HG03432 (cell line): ENCODE results near the gene RGP1.

ENCODE experiments used
- ATAC-seq: cut with Tn5 transposase; IDR thresholded peaks from one replicate; pipeline ENCODE4 v1.9.1; 2021; ENCODE audit warnings: mild to moderate bottlenecking, moderate library complexity; ENCODE audit not compliant: unreplicated experiment

RGP1 gene, protein sequence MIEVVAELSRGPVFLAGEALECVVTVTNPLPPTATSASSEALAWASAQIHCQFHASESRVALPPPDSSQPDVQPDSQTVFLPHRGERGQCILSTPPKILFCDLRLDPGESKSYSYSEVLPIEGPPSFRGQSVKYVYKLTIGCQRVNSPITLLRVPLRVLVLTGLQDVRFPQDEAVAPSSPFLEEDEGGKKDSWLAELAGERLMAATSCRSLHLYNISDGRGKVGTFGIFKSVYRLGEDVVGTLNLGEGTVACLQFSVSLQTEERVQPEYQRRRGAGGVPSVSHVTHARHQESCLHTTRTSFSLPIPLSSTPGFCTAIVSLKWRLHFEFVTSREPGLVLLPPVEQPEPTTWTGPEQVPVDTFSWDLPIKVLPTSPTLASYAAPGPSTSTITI

DNA sequence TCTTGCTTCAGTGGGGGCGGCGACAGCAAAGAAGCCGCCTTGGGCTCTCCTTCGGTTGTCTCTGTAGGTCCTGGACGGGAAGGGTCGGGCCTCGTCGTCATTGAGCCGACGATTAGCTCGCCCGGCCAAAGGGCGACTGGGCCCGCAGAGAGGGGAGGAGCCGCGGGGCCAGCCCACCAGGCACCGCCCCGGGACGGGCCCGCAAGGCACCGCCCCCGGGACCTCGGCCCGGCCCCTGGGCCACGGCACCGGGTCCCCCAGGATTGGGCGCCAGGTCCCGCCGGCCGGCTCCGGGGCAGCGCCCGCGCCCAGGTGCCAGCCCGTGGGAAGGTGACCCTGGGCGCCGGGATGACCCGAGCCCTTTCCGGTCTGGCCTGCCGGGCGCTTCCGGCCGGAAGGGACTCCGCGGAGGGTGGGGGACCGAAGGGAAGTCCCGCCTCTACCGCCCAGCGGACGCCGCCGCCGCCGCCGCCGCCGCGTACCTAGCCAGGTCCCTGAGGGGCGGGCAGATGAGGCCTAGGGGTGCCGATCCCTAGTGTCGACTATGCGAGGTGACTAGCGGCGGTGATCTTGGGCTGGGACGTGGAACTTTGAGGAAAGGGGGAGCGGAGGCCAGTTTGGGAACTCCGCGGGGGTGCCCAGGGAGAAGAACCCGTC, at the start of gene RGP1, which contains the start of gene GBA2:
RGP1 (plus strand) TSS at position 430 of the 657 bp plus-strand sequence. CDS start 469 bp downstream, outside the sequence.
GBA2 (minus strand) TSS at position 371 of the 657 bp plus-strand sequence. CDS start 524 bp downstream, outside the sequence.
- ATAC-seq = peak; percentile 89

DNA sequence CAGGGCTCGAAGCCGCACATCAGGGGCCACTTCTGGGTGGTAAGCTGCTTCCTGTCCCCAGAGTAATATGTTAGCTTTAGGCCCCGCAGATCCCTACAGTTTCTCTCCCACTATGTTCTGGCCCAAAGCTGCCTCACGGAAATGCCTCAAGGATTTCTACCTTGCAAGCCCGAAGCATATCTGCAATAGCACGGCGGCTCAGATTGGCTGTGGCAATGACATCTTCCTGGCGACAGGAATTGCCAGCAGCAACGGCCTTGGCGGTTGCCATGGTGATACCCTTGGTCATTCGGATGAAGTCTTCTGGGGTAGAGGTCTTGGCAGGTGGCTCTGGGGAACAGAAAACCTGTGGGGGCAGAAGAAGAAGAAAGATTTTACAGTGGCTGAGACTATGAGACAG, 49.1 kb upstream of the RGP1 start:
- ATAC-seq = no peak

DNA sequence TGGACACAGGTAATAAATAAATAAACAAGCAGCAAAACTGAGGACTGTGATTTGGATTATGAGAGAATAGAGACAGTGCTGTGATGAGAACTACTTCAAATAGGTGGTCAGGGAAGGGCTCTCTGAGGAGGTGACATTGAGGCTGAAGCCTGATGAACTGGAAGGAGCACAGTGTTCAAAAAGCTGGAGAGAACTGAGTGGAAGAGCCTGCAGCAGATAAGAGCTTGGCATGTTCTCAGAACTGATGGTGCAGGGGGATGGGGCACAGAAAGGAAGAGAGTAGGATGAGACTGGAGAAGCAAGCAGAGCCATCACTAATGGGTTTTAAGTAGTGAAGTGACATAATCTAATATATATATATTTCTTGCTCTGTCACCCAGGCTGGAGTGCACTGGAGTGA, 48.1 kb upstream of the RGP1 start:
- ATAC-seq = no peak

DNA sequence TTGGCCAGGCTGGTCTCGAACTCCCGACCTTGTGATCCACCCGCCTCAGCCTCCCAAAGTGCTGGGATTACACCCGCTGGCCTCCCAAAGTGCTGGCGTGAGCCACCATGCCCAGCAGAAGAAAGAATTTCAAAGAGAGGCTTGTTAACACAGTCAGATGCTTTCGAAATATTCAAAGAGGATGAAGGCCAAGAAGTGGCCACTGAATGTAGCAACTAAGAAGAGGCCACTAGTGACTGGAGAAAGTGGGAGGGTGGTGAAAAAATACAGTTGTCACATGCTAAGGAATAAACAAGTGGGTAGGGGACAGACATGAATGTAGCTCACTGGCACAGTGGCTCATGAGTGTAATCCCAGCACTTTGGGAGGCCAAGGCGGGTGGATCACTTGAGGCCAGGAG, 46.4 kb upstream of the RGP1 start:
- no peak for ATAC-seq

DNA sequence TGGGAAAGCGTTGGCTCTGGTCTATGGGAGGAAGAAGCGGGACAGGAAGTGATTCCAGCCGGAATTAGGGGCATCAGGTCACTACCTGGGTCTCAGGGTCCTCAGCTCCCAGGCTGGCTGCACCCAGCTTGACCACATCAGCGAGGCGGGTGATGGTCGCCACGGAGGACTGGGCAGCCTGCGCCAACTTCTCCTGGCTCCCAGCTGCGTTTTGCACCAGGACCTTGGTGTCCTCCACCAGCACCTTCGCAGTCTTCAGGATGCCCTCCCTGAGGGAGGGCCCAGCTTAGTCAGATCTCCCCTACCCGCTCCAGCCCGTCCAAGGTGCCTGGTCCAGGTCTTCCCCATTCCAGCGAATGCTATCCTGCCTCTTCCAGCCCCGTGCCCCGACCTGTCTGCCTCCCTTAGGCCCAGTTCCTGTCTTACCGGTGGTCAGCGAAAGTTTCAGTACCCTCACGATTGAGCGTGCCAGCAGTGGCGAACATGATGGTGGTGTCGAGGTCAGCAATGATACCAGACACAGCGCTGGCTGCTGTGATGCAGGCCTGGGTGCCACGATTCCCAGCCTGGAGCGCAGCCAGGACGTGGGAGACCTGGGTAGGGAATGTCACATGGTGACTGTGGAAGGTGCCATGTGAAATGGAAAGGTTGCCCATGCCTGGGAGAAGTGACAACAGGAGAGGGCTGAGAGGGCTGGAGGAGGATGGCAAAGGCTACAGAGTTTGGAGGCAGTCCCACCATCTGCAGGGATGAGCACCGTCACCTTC, 45.0 kb upstream of the RGP1 start:
- ATAC-seq = no peak

DNA sequence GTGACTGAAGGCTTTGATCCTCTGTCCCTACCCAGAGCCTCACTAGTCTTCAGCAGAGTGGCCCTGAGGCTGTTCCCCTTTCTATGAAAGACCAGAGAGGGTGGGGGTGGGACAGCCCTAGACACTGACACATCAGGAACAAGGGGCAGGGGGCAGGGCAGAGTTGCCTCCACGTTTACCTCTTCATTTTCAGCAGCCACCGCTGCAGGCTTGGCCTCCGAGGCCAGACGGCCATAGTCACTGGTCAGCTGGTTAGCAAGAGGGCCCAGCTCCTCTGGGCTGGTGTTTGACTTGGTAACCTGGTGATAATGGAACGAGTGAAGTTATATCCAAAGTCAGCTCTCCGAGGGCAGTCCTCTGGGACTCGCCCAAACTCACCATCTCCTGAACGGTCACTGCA, 43.7 kb upstream of the RGP1 start:
- no peak for ATAC-seq

DNA sequence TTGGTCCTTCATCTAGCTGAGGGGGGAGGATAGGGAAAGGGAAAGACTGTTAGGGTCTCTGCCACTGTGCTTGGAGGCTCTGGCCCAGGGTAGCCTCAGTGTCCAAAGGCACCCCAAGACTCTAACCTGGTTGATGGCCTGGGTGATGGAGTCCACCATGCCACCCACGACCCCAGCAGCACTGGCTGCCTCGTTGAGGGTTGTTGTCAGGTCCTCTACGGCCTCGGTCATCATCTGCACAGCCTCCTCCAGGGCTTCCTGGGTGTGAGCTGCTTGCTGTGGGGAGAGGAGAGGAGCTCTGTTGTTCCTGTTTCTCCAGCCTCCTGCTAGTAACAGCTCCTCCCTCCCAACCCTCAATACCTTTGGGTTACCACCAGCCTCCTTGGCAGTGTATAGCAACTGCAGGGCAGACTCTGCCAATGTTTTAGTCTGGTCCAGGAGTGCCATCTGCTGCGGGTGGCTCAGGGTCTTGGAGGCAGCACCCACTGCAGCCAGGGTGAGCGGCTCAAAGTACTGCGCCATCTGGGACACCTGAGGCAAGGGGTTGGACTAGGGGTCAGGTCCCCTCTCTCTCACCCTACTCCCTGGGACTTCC, 43.2 kb upstream of the RGP1 start:
- no peak for ATAC-seq

DNA sequence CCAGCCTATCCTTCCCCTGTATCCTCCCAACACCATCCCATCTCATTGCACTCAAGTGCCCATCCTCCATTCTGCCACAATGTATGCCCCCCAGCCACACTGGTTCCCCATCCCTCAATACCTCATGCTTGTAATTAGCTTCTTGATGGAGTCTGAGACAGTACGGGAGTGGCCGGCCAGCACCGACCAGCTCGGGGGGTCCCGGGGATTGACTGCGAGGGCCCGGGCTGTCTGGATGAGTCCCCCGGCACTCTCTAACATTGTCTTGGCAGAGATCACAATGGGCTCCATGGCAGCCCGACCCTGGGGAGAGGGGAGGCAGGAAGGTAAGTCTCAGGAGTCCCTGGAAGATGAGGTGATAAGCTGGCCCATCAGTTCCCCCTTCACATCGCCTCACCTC, 42.1 kb upstream of the RGP1 start:
- no peak for ATAC-seq

DNA sequence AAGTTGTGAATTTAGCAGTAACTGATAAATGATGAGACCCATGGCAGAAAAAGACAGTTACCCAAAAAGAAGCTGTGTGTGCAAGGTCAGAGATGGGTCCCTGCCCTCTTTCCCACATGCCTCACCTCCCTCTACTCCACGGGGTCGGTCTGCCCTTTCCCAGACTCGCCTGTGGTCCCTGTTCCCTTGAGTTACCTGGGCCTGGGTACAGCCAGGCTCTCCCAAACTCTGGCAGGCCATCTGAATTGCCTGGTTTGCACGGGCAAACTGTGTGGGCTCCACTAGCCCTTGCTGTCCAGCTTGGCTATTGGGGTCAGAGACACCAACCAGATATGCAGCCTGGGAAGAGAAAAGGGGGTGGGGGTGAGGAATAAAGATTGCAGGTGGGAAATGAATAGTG, 40.9 kb upstream of the RGP1 start:
- ATAC-seq = no peak

DNA sequence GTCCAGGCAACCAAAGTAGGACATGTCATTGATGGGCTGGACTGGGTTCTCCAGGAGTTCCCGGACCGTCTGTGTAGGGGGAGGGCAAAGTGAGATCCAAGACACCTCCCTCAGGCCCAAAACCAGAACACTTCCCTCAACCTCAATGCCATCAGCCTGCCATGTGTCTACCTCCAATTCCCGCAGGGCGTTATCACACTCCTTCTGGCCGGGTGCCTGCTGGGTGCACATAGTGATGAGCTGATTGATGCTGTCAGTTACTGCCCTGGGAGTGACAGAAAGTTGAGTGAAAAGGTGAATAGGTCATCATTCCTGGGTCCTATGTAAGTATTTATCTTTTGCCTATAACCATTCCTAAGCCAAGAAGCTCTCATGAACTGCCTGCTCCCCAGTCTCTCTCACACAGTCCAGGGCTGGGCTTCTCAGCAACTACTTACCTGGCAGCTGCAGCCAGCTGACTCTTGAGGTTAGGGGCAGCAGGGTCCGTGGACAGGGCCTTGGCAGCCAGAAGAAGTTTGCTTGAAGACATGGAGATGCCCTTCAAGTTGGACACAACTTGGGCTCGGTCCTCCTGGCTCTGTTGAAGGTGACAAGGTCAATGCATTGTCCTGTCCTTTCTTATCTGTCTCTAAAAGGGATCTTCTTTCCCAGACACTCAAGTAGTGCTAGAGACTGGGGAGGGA, 38.1 kb upstream of the RGP1 start:
- no peak for ATAC-seq

DNA sequence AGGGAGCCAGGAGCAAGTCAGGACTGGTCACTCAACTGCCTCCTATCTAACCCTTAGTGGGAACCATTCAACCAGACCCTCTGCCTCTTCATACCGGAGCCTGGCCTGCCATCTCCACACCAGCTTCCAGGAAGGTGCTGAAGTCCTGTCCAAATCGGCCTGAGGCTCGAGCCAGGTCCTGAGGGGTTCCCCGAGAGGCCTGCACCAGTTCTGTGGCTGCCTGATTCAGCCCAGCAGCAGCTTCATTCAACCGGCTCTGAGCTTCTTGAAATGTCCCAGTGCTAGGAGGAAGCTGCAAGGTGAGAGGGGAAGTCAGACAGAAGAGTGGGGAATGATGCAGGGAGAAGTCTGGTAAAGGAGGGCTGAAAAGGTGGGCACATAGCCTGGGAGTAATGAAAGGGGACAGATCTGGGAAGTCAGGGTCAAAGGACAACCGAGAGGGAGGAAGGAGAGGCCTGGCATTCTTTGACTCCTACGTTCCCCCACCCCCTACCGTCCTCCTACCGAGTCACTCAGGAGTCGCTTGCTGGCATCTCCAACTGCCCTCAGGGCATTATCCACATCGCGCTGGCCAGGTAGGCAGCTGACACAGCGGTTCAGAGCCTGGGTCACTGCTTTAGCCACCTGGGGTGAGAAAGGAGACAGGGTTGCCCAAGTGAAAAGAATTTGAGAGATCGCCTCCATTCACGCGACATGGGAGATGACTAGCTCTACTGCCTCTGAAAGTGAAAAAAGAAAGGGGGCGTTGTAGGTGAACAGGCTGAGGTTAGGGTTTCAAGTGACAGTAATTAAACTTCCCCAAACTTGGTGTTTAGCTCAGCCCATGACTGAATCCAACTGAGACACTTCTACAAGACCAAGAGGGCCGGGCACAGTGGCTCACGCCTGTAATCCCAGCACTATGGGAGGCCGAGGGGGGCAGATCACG, 37.3 kb upstream of the RGP1 start:
- ATAC-seq = no peak

DNA sequence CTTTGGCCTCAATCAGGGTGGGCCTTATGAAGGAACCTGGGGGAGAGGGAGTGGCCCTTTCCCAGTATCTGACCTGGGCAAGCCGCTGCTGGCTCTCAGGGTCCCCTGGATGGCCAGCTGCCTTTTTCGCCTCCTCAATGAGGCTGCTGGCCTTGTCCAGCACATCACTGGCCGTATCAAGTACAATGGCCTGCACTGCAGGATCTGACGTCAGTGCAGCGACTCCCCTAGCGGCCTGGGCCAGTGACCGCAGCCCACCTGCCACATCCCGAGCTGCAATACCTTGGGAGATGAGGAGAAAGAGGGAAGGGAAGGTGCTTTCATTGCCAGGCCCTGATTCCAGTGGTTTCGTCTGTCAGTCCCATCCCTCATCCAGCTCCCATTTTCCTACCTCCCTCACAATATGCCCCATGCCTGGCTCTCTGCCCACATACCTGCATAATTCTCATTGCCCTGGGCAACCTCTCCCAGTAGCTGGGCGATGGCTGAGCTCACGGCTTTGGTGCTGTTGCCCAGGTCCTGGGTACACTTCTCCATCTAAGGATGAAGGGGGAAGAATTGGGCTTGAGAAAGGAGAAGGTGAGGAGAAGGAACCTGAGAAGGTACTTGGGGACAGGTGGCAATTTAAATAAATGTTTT, 36.2 kb upstream of the RGP1 start:
- ATAC-seq = no peak

DNA sequence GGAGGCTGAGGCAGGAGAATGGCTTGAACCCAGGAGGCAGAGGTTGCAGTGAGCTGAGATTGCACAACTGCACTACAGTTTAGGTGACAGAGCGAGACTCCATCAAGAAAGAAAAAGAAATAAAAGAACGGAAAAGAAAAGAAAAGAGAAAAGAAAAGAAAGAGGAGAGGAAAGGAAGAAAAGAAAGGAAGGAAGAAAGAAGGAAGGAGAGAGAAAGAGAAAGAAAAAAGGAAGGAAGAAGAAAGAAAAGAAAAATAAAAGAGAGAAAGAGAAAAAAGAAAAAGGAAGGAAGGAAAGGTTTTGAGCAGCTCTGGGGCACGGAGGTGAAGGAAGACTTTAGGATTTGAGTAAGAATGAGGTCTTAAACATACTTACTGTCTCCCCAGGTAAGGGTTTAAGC, 35.5 kb upstream of the RGP1 start:
- ATAC-seq = no peak

DNA sequence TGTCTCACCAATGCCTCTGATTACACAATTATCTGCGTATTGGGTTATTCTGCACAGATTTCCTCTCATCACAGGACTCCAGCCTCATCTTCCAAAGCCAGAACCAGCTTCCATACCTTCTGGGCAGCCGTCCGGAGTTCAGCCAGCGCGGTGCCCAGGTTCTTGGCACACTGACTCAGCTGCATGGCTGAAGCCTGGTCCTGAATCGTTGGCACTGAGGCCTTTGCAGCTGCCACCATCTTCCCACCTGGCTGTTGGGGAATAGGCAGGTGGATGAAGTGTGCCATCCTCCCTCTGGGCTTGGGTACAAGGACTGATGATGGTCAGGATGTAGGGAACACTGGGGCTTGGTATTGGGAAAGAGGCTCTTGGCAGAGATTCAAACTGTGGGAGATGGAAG, 35.0 kb upstream of the RGP1 start:
- no peak for ATAC-seq

DNA sequence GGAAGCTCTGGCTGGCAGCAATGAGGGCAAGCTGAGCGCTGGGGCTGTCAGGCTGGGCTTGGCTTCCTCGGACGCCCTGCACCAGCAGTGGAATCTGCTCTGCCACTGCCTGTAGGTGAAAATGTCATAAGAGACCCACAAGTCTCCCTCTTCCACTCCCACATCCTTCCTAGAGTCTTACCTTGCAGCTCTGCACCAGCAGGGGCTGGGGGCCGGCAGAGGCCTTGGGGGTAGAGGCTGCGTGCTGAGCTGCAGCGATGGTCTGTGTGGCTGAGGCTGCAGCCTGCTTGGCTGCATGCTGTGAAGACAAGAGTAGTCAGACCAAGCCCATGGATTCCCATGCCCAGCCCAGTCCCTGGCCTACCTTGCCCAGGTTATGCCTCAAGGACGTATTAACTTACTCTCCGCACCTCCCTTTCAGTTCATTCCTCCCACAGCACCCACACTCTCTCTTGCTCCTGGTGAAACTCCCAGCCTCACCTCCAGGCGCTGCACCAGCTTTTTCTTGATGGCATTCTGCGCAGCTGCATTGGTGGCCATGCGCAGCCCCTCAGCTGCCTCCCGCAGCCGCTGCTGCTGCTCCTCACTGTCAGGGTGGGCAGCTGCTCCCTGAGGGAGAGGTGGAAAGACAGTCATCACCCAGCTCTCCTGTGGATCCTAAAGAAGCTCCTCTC, 34.4 kb upstream of the RGP1 start:
- ATAC-seq = no peak

DNA sequence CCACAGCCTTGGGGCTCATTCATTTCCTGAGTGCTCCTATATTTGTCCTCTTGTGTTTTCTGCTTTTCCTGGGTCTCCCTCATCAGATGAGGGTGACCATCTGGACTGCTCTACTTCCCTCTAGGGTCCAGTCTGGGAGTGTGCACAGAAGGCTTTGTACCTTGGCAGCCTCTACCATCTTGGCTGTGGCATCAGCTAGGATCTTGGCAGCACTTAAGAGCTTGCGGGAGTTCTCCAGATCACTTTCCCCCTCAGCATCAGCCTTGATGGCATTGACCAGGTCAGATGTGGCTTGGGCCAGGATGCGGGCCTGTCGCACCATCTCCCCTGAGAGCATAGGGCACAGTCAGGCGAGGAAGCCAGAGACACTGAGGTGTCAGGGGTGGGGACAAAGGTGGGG, 32.9 kb upstream of the RGP1 start:
- ATAC-seq = no peak

DNA sequence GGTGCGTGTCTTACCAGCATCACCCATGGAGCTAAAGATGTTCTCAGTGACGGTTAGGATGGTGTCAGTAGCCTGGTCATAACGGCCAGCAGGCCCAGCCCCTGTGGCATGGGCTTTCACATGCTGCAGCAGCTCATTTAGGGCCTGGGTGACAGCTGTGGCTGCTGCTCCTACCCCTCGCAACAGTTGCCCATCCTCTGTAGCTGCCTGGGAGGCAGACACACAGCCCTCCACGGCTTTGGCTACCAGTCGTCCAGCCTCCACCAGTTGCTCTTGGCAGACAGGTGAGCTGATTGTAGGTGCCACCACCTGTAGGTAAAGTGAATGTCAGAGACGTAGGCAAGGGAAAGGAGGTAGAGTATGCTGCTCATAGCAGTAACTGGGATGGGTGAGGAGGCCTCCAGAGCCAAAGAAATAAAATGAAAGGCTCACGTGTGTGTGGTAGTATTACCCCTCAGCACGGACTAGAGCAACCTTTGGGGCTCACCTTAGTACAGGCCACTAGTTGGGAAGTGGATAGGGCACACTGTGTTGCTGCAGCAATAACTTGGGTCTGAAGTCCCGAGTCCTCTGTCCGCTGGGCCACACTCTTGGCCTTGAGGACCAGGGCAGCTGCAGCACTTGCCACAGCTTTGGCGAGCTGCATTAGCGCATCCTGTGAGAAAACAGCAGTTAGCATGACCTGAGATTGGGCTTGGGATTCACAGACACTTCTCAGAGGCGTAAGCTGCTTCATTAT, 31.8 kb upstream of the RGP1 start:
- ATAC-seq = no peak
